IMR-90 (cell line): Measurements from ENCODE around the gene ATP8B3. TPM values are rescaled to one million over a fixed set of nuclear protein-coding genes. Genes with fewer than 3 reads are reported as not detected.

Source experiments
- ATAC-seq: fragments of 200-7000 bp; cut with Tn5 transposase; 2 replicates; pipeline ENCODE4 v1.9.1; 2020; ENCODE audit warnings: low read depth, mild to moderate bottlenecking, moderate library complexity
- BruUV-seq: library from RNA; stranded (reverse); fragments of 400-500 nt; replicated peaks from 2 replicates; lab custom pipeline; 2021; lab: Mats Ljungman, UMichigan
- CTCF ChIA-PET: fragments of 300-600 bp; formaldehyde crosslinking; extraction: SDS; loops from one replicate; lab custom pipeline; 2021; ENCODE audit warnings: antibody characterized with exemption; lab: Yijun Ruan, JAX
- POLR2A ChIA-PET: fragments of 300-600 bp; sonication (Branson Sonifier 250); formaldehyde crosslinking; loops from one replicate; lab custom pipeline; 2022; ENCODE audit warnings: antibody characterized with exemption; ENCODE audit not compliant: unreplicated experiment; lab: Charles Lee
- DNase-seq: peaks from one replicate; pipeline ENCODE4 v3.0.0; 2013
- H2AFZ ChIP-seq: replicated peaks from 2 replicates; pipeline ENCODE3; 2013; ENCODE audit warnings: low read length, mild to moderate bottlenecking; ENCODE audit not compliant: poor library complexity
- H2AK5ac ChIP-seq: 2 replicates; pipeline ENCODE4 v1.6.1; 2013; ENCODE audit warnings: low read depth, low read length, inconsistent platforms
- H2AK9ac ChIP-seq: replicated peaks from 2 replicates; pipeline ENCODE3; 2013; ENCODE audit warnings: mild to moderate bottlenecking, low read depth, low read length, moderate library complexity; ENCODE audit not compliant: poor library complexity
- H2BK120ac ChIP-seq: 2 replicates; pipeline ENCODE4 v1.6.1; 2013; ENCODE audit warnings: low read depth, low read length, inconsistent platforms
- H2BK15ac ChIP-seq: 3 replicates; pipeline ENCODE4 v1.6.1; 2013; ENCODE audit warnings: low read depth, low read length, inconsistent platforms
- H2BK20ac ChIP-seq: 2 replicates; pipeline ENCODE4 v1.6.1; 2013; ENCODE audit warnings: low read depth, mild to moderate bottlenecking, inconsistent platforms, low read length, moderate library complexity
- H2BK5ac ChIP-seq: 2 replicates; pipeline ENCODE4 v1.6.1; 2013; ENCODE audit warnings: mild to moderate bottlenecking, low read depth, low read length, inconsistent platforms; ENCODE audit not compliant: poor library complexity, severe bottlenecking
- H3K14ac ChIP-seq: replicated peaks from 2 replicates; pipeline ENCODE4 v1.6.1; 2013; ENCODE audit warnings: low read depth, low read length, inconsistent platforms
- H3K18ac ChIP-seq: 2 replicates; pipeline ENCODE4 v1.6.1; 2013; ENCODE audit warnings: low read depth, low read length, control low read depth
- H3K23ac ChIP-seq: 2 replicates; pipeline ENCODE4 v1.6.1; 2013; ENCODE audit warnings: low read depth, low read length, inconsistent platforms
- H3K27ac ChIP-seq: 2 replicates; pipeline ENCODE4 v1.5.1; 2013; ENCODE audit warnings: mild to moderate bottlenecking, control low read depth, low read length; ENCODE audit not compliant: insufficient read depth
- H3K27me3 ChIP-seq: 2 replicates; pipeline ENCODE4 v1.6.1; 2013; ENCODE audit warnings: low read length; ENCODE audit not compliant: control insufficient read depth, insufficient read depth
- H3K36me3 ChIP-seq: 2 replicates; pipeline ENCODE4 v1.6.1; 2013; ENCODE audit warnings: low read length, mixed read lengths; ENCODE audit not compliant: control insufficient read depth, insufficient read depth
- H3K4ac ChIP-seq: 2 replicates; pipeline ENCODE4 v1.6.1; 2013; ENCODE audit warnings: low read depth, low read length, inconsistent platforms
- H3K4me1 ChIP-seq: 2 replicates; pipeline ENCODE4 v1.6.1; 2013; ENCODE audit warnings: low read length, mixed read lengths; ENCODE audit not compliant: control insufficient read depth, insufficient read depth
- H3K4me2 ChIP-seq: 2 replicates; pipeline ENCODE4 v1.6.1; 2013; ENCODE audit warnings: low read depth, mild to moderate bottlenecking, control low read depth, low read length, moderate library complexity
- H3K4me3 ChIP-seq: 2 replicates; pipeline ENCODE4 v1.5.1; 2013; ENCODE audit warnings: low read depth, mild to moderate bottlenecking, control low read depth, low read length, moderate library complexity; ENCODE audit not compliant: insufficient read depth
- H3K56ac ChIP-seq: 2 replicates; pipeline ENCODE4 v1.6.1; 2013; ENCODE audit warnings: low read length, inconsistent platforms; ENCODE audit not compliant: insufficient read depth; ENCODE audit errors: extremely low read depth
- H3K79me1 ChIP-seq, 2 experiments: 2 replicates each; pipeline ENCODE4 v1.6.1; 2013; ENCODE audit warnings: low read length in 2 of 2, inconsistent platforms in 1 of 2, low read depth in 1 of 2
- H3K9ac ChIP-seq: 2 replicates; pipeline ENCODE4 v1.6.1; 2013; ENCODE audit warnings: low read depth, low read length, control low read depth
- H3K9me1 ChIP-seq: 2 replicates; pipeline ENCODE4 v1.6.1; 2013; ENCODE audit warnings: low read length, inconsistent platforms; ENCODE audit not compliant: insufficient read depth
- H3K9me3 ChIP-seq: 2 replicates; pipeline ENCODE4 v1.6.1; 2013; ENCODE audit warnings: low read length; ENCODE audit not compliant: control insufficient read depth, insufficient read depth
- H4K20me1 ChIP-seq: 2 replicates; pipeline ENCODE4 v1.6.1; 2013; ENCODE audit warnings: low read length, inconsistent platforms; ENCODE audit not compliant: insufficient read depth
- H4K5ac ChIP-seq: 2 replicates; pipeline ENCODE4 v1.6.1; 2013; ENCODE audit warnings: mild to moderate bottlenecking, low read depth, low read length, control low read depth
- H4K8ac ChIP-seq, 2 experiments: 2 replicates each; pipeline ENCODE4 v1.6.1; 2013; ENCODE audit warnings: low read depth in 2 of 2, low read length in 2 of 2, control low read depth in 1 of 2, inconsistent platforms in 1 of 2
- H4K91ac ChIP-seq: 2 replicates; pipeline ENCODE4 v1.6.1; 2013; ENCODE audit warnings: low read depth, low read length, inconsistent platforms; ENCODE audit not compliant: insufficient read depth
- BHLHE40 ChIP-seq: fragments of 150-350 bp; IDR thresholded peaks from 2 replicates; pipeline ENCODE4 v1.6.1; 2016; ENCODE audit warnings: mild to moderate bottlenecking, low read depth, low read length
- CHD1 ChIP-seq: IDR thresholded peaks from 2 replicates; pipeline ENCODE4 v1.6.1; 2012; ENCODE audit warnings: low read depth, low read length, improper control_type of control experiment
- CTCF ChIP-seq: conservative IDR thresholded peaks from 2 replicates; pipeline ENCODE4 v1.5.1; 2012; ENCODE audit warnings: mild to moderate bottlenecking, low read depth, low read length, improper control_type of control experiment
- MAFK ChIP-seq: IDR thresholded peaks from 2 replicates; pipeline ENCODE4 v1.6.1; 2012; ENCODE audit warnings: low read depth, low read length, improper control_type of control experiment
- MAZ ChIP-seq: IDR thresholded peaks from 2 replicates; pipeline ENCODE4 v1.6.1; 2012; ENCODE audit warnings: low read depth, mild to moderate bottlenecking, low read length, improper control_type of control experiment, moderate library complexity, borderline replicate concordance
- MXI1 ChIP-seq: IDR thresholded peaks from 2 replicates; pipeline ENCODE4 v1.6.1; 2012; ENCODE audit warnings: low read depth, mild to moderate bottlenecking, low read length, moderate library complexity, borderline replicate concordance
- NFE2L2 ChIP-seq: fragments of 150-350 bp; IDR thresholded peaks from 2 replicates; pipeline ENCODE4 v1.6.1; 2016; ENCODE audit warnings: low read depth, mild to moderate bottlenecking, low read length
- RAD21 ChIP-seq: IDR thresholded peaks from 2 replicates; pipeline ENCODE4 v1.6.1; 2012; ENCODE audit warnings: low read length, improper control_type of control experiment
- RCOR1 ChIP-seq: IDR thresholded peaks from 2 replicates; pipeline ENCODE4 v1.6.1; 2012; ENCODE audit warnings: mild to moderate bottlenecking, low read length, improper control_type of control experiment; ENCODE audit not compliant: insufficient replicate concordance
- WGBS, 2 experiments: methylation state at CpG; one replicate each; pipeline versions ENCODE4 v1.1.5 to v1.1.7; 2013; ENCODE audit warnings: missing lambda C conversion rate in 2 of 2; ENCODE audit not compliant: insufficient read length in 1 of 2; ENCODE audit errors: extremely low coverage in 2 of 2; 5-methylcytosine and 5-hydroxymethylcytosine counted together
- dilution Hi-C: fragments of 300-500 bp; cut with HindIII; formaldehyde crosslinking; loops from one replicate; pipeline ENCODE4 v1.14.3; 2018; ENCODE audit warnings: low sequenced_read_pairs; ENCODE audit not compliant: unreplicated experiment
- in situ Hi-C: fragments of 300-500 bp; cut with MboI; formaldehyde crosslinking; loops from 3 replicates; pipeline ENCODE4 v1.14.3; 2019; ENCODE audit warnings: low sequenced_read_pairs, inconsistent platforms, mixed read lengths
- intact Hi-C: fragments of 100-400 bp; cut with micrococcal nuclease; formaldehyde crosslinking; loops from 2 replicates; pipeline ENCODE4 v1.10.0; 2022
- polyA plus RNA-seq, 3 experiments: library from polyadenylated mRNA; depleted of rRNA; stranded (reverse); fragments of >200 nt; gene quantifications; 2 replicates each; pipeline ENCODE4 v1.2.3, GENCODE V29; 2012; ENCODE audit warnings: low replicate concordance in 1 of 3
- total RNA-seq: library from RNA; depleted of rRNA; stranded (reverse); fragments of >200 nt; gene quantifications from 2 replicates; pipeline ENCODE4 v1.2.3, GENCODE V29; 2012
- TF ChIP-seq, protein P1 (sequence below): fragments of 150-350 bp; IDR thresholded peaks from 2 replicates; pipeline ENCODE4 v1.6.1; 2017; ENCODE audit warnings: mild to moderate bottlenecking, antibody characterized with exemption, low read length, low read depth

The ATP8B3 gene
- total and polyA plus RNA-seq, 2 of the 4 experiments (the other 2 are of a cell fraction): 1.6 to 8.1 TPM

GRCh38 chr19:1856698-1857603, 44.9 kb upstream of the ATP8B3 start:
- peaks cover 8 to 94% of the 10 kb centered on the region in 2 experiments; a peak in 3 of 4 replicates for H3K79me1 ChIP-seq
- peaks cover 84% of the 10 kb centered on the region for H4K20me1 ChIP-seq
- peak overlapping the region; percentile 98 for H3K27ac ChIP-seq
- peaks cover 58% of the 10 kb centered on the region for H3K4me1 ChIP-seq
- H2BK5ac ChIP-seq: peak overlapping the region; percentile 94
- BruUV-seq: no TSS peak
- H2AK9ac ChIP-seq: peak overlapping the region; percentile 100
- H3K4me2 ChIP-seq: peak overlapping the region; percentile 94
- peak overlapping the region; percentile 98 for H3K4ac ChIP-seq
- H3K27me3 ChIP-seq: no peaks in the 10 kb centered on the region
- no peak overlapping the region; the same call in 1 of the 2 replicates for H3K56ac ChIP-seq
- ATAC-seq: peak; percentile 33
- peak overlapping the region; percentile 38 for H3K4me3 ChIP-seq
- in situ Hi-C loops (no loop called here), dilution Hi-C loops (no loop called here), intact Hi-C loops (no loop called here)
- no peaks in the 10 kb centered on the region for H3K9me3 ChIP-seq
- H2BK15ac ChIP-seq: peak overlapping the region; percentile 51; the same call in 1 of the 3 replicates
- H2AFZ ChIP-seq: peak overlapping the region; percentile 92
- H2AK5ac ChIP-seq: peak overlapping the region; percentile 100
- ChIA-PET POLR2A (interaction anchor here (0.5 to 0.6 kb wide), 2 partner anchors 453 to 1419 kb away, joined by 3 to 4 read pairs; no protein-coding TSS in a partner anchor), CTCF (interaction anchor here (0.6 kb wide), 2 partner anchors 28 to 79 kb away, joined by 3 read pairs; no protein-coding TSS in a partner anchor)
- H3K23ac ChIP-seq: peak overlapping the region; percentile 54; the same call in 1 of the 2 replicates
- WGBS, 2 experiments: 2% methylated on average over 17 of the region's 73 CpGs; no CpG with 5 or more reads in 1 of the 2 experiments
- peak overlapping the region; percentile 25; the same call in 1 of the 2 replicates for H3K18ac ChIP-seq
- peak overlapping the region; percentile 80 for H2BK120ac ChIP-seq
- no peaks in the 10 kb centered on the region for H3K36me3 ChIP-seq
- H4K8ac ChIP-seq: peak overlapping the region; percentile 88 to 93
- peak; percentile 70 for DNase-seq
- H2BK20ac ChIP-seq: no peak overlapping the region
- H3K9me1 ChIP-seq: peaks cover 7% of the 10 kb centered on the region; the same call in 1 of the 2 replicates
- TF ChIP-seq NFE2L2 (no peak), CHD1 (no peak), RAD21 (no peak), RCOR1 (no peak), MAFK (no peak), BHLHE40 (peak; percentile 29; the same call in 1 of the 2 replicates), MAZ (peak; percentile 17; the same call in 1 of the 2 replicates), CTCF (no peak), MXI1 (no peak)
- TF ChIP-seq, protein P1, sequence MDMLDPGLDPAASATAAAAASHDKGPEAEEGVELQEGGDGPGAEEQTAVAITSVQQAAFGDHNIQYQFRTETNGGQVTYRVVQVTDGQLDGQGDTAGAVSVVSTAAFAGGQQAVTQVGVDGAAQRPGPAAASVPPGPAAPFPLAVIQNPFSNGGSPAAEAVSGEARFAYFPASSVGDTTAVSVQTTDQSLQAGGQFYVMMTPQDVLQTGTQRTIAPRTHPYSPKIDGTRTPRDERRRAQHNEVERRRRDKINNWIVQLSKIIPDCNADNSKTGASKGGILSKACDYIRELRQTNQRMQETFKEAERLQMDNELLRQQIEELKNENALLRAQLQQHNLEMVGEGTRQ: 0 out of 2 replicates have a peak, but pooled peaks have one; percentile 4
- H3K14ac ChIP-seq: peak overlapping the region; percentile 97
- peak overlapping the region; percentile 84 for H4K5ac ChIP-seq
- H3K9ac ChIP-seq: peak overlapping the region; percentile 88
- H4K91ac ChIP-seq: peak overlapping the region; percentile 97
